Activated naive CD8-positive, alpha-beta T cell treated with anti-CD3 and anti-CD28 coated beads, Interleukin-2, amount 10 ng/mL, durations not matched to agents 7 days and 5 days (primary cell): ENCODE measurements around the gene TMEM181. TPM values are rescaled to one million over a fixed set of nuclear protein-coding genes. Genes with fewer than 3 reads are reported as not detected.

Source experiments
- microRNA-seq: library from miRNA; unstranded; fragments of <30 nt; microRNA quantifications from one replicate; pipeline ENCODE4 v1.2.0, GENCODE V29; 2022
- total RNA-seq, 2 experiments: library from RNA; stranded (reverse); gene quantifications; one replicate each; pipeline ENCODE4 v1.2.3, GENCODE V29; 2021

TMEM181 gene
- total RNA-seq, 2 experiments from 2014 or later, result 16.8 to 17.7 TPM

Small RNA genes within 50 kb of the gene (microRNA-seq; reads per million reads assigned to microRNA genes)
- not detected for gene MIR7161

Other genes starting within 250 kb of the TMEM181 start
- 10 to 100 TPM; 48.7 to 58.1 TPM for gene TULP4, start 247.6 kb upstream of the TMEM181 start, total RNA-seq
- 100 to 1,000 TPM in 1 of 2 experiments, 10 to 100 TPM in 1; 99.9 to 102 TPM for gene DYNLT1, start 84.7 kb downstream of the TMEM181 start, total RNA-seq
- gene SYTL3, start 90.0 kb downstream of the TMEM181 start, total RNA-seq, result 10 to 100 TPM; 65.3 to 71.7 TPM